Measurements from ENCODE around the gene TLCD3A.
"Not testable (repeated sequence)": the region's sequence is repeated elsewhere in the genome, so short reads cannot be mapped to it uniquely, and the experiment has no call there.

Gene TLCD3A

DNA sequence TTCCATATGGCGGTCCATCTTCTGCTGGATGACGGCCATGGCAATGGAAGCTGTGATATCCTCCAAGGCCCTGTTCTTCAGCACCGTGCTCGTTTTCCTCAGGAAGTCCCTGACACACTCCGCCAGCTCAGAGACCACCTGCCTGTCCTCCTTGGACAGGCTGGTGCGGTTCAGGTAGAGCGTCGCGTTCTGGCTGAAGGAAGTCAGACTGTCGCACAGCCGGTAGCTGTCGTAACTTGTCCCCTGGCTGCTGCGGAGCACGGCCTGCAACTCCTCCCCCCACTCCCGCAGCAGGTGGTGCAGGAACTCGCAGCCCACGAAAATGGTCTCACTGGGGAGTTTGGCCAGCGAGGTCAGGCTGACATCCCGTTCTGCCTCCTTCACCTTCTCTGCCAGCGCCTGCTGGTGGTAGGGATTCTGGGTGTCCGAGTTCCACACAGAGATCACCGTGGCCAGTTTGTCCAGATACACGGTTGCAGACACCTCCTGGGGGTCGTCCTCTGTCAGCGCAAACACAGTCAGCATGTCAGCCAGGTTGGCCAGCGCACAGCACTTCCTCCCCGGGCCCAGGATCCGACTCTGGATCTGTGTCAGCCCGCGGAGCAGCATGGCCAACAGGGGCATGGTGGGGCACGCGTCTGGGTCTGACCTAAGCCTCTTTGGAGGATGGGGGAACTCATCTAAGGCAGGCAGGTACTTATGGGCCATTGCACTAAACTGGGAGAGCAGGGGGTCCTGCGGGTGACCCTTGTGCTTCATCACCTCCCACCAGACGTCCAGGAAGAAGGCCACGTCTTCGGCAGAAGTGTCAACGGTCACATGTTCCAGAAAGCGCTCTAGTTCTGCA is 14.6 kb downstream of the TLCD3A start:
- DNase-seq (ENCODE audit: extremely low read depth in 1 of 2, low read depth in 1 of 2) = no peak

DNA sequence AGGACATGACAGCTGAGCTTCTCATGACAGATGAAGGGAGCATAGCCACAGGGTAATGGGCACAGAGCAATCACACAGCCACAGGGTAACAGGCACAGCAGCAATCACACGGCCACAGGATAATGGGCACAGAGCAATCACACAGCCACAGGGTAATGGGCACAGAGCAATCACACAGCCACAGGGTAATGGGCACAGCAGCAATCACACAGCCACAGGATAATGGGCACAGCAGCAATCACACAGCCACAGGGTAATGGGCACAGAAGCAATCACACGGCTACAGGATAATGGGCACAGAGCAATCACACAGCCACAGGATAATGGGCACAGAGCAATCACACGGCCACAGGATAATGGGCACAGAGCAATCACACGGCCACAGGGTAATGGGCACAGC is 16.2 kb downstream of the TLCD3A start:
- DNase-seq (ENCODE audit: extremely low read depth in 1 of 2, low read depth in 1 of 2) = not testable (repeated sequence)

DNA sequence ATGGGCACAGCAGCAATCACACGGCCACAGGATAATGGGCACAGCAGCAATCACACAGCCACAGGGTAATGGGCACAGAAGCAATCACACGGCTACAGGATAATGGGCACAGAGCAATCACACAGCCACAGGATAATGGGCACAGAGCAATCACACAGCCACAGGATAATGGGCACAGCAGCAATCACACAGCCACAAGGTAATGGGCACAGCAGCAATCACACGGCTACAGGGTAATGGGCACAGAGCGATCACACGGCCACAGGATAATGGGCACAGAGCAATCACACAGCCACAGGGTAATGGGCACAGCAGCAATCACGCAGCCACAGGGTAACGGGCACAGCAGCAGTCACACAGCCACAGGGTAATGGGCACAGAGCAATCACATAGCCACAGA is 17.0 kb downstream of the TLCD3A start:
- not testable (repeated sequence) for DNase-seq (ENCODE audit: extremely low read depth in 1 of 2, low read depth in 1 of 2)

DNA sequence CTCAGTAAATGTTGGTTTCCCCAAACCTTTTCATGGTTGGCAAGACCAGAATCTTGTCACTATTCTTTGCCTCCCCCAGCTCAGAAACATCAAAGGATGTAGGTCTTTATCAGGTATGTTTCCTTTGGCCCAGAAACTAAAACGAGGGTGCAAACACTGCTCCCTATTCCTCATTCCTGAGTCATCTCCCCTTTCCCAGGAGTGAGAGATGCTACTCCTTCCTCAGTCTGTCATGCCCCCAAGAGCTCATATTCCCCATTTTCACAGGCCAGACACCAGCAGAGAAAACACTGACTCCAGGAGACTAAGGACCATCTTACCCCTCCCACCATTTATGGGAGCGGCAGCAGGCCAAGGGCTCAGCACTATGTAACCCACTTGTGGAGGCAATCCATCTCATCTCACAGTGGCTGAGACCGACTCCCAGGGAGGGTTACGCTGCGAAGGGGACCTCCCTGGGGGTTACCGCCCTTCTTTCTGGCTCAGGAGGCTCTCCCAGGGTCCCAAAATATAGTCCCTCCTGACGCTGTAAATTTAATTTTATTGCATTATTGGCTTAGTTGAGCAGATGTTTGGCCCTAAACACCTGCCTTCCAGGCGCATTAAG is 18.1 kb downstream of the TLCD3A start:
- no peak for DNase-seq (ENCODE audit: extremely low read depth in 1 of 2, low read depth in 1 of 2)

DNA sequence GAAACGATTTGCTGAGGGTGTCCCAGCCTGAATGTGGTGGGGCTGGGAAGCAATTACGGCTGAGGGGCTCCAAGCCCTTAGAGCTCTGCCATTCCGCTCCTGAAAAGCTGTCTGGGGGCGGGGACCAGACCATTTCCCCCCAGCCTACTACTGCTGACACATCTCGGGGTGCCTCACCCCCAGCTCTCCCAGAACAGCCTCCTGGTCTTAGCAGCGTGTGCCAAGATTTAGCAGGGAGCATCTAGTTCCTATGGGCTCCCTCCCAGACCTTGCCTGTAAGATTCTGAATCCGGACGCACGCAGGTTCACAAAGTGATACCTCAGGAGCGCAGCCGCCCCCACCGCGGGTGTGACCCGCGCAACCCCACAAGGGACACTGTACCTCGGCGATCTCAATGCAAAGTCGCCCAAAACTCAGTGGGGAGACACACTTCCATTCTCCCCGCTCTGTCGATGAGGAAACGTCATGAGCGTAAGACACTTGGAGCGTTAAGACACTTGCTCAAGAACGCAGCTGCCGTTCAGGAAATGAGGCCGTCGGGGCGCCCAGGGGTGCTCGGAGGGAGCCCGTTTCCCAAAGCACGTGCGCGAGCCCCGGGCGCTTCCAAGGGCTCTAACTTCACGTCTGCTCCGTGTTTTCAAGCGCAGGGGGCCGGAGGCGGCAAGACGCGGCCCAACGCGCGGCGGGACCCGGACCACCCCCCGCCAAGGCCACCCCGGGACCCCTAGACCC is 19.0 kb downstream of the TLCD3A start:
- DNase-seq (ENCODE audit: extremely low read depth in 1 of 2, low read depth in 1 of 2) = peak in 1 of 2 donors; percentile 23

DNA sequence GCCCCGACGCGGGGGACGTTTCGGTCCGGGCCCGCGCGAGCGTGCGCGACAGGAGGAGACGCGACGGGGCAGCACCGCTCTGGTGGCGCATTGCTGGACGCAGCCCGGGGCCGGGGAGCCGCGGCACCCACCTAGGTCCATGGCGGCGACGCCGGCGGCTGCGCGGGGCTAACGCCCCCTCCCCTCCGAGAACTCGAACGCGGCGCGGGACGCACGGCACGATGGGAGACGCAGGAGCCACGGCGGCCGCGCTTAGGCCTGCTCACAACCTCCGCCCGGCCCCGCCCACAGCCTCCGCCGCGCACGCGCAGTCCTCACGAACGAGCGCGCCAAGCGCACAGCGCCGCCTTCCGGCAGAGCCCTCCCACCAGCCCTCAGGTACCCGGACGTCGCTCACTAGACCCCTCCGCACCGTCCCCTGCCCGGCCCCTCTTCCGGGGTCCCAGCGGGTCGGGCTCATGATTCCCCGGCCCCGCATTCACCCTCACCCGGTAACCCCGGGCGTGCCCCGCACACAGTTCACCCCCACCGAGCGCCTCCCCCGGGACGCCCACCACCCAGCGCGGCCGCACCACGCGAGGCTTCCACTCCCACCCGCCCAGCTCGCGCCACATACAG is 19.7 kb downstream of the TLCD3A start, which contains the start of gene GEMIN4:
TSS of gene GEMIN4 (minus strand) at position 263 of the 618 bp plus-strand sequence. CDS start at position 141, 122 bp downstream.
- DNase-seq (ENCODE audit: extremely low read depth in 1 of 2, low read depth in 1 of 2) = peak; percentile 89 to 96

DNA sequence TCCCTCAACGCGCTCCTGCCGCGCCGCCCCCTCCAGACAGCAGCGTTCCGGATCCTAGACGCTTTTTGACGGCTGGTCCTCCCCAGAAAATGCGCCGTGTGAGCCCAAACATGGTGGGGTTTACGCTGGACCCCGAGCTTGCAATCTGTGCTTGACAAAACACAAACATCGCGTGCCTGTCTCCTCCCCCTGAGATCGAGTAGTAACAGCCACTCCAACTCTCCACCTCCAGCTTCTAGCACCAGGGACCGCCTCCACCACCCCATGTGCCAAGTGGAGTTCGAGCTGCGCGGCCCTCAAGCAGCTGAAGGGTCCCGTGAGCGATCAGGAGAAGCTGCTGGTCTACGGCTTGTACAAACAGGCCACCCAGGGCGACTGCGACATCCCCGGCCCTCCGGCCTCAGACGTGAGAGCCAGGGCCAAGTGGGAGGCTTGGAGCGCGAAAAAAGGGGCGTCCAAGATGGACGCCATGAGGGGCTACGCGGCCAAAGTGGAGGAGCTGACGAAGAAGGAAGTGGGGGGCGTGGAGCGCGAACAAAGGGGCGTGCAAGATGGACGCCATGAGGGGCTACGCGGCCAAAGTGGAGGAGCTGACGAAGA is 20.3 kb downstream of the TLCD3A start:
- DNase-seq (ENCODE audit: extremely low read depth in 1 of 2, low read depth in 1 of 2) = no peak

DNA sequence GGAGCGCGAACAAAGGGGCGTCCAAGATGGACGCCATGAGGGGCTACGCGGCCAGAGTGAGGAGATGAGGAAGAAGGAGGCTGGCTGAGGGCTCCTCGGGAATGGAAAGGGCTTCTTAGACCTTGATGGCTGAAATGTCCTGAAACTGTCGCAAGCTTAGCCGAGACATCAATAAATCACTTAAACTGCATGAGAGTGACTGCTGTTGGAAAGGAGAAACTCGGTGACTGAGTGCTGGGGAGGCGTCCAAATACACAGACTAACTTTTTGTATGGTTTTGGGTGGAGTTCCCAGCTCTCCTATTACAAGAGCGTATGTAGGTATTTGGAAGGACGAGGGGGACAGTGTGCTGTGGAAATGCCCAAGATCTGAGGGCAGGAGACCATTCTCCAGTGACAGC is 21.0 kb downstream of the TLCD3A start:
- DNase-seq (ENCODE audit: extremely low read depth in 1 of 2, low read depth in 1 of 2) = no peak

DNA sequence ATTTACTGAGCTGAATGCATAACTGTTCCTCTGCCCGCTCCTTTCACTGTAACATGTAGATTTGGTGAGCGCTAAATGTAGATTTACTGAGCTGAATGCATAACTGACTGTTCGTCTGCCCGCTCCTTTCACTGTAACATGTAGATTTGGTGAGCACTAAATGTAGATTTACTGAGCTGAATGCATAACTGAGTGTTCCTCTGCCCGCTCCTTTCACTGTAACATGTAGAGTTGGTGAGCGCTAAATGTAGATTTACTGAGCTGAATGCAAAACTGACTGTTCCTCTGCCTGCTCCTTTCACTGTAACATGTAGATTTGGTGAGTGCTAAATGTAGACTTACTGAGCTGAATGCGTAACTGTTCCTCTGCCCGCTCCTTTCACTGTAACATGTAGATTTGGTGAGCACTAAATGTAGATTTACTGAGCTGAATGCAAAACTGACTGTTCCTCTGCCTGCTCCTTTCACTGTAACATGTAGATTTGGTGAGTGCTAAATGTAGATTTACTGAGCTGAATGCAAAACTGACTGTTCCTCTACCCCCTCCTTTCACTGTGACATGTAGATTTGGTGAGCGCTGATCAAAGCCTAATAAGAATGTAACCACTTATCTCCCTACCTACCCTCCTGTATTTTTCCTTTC is 23.0 kb downstream of the TLCD3A start:
- not testable (repeated sequence) for DNase-seq (ENCODE audit: extremely low read depth in 1 of 2, low read depth in 1 of 2)

DNA sequence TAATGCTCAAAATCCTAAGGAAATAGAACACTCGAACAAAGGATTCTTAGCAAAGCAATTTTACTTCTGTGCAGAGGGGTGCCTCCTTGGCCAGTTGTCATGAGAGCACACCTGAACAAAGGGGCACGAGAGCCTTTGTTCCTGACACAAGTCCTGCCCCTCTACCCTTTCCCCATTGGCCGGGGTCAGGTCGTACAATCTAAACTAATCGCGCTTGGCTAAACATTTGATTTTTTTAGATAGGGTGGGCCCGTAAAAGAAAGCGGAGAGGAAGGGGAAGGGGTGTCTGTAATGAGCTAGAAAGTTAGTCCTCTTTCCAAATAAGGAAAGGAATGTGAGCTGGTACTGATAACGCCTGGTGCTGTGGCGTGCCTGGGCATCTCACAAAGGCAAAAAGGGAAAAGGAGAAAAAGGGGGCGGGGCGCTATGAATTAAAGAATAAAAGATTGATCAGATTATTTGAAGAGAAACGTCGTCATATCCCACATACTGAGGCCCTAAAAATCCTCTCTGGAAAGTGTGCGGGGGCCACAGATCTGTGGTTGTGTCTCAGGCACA is 23.7 kb downstream of the TLCD3A start:
- DNase-seq (ENCODE audit: extremely low read depth in 1 of 2, low read depth in 1 of 2) = not testable (repeated sequence)

DNA sequence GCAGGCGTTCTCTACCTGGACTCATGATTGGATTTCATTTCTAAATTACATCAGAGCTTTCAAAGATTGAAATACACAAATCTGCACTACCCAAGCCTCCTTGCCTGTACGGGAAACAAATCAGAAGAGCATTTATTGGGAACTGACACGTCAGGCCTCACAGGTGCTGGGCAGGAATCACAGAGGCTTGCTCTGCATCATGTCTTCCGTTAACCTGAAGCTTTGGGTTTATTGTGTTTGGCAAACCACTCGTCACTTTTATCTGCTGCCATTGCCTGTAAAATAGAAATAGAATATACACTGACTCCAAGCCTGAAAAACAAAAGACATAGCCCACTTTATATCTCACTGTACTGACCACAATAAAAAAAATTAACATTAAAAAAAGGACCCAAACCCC is 27.6 kb downstream of the TLCD3A start:
- no peak for DNase-seq (ENCODE audit: extremely low read depth in 1 of 2, low read depth in 1 of 2)

DNA sequence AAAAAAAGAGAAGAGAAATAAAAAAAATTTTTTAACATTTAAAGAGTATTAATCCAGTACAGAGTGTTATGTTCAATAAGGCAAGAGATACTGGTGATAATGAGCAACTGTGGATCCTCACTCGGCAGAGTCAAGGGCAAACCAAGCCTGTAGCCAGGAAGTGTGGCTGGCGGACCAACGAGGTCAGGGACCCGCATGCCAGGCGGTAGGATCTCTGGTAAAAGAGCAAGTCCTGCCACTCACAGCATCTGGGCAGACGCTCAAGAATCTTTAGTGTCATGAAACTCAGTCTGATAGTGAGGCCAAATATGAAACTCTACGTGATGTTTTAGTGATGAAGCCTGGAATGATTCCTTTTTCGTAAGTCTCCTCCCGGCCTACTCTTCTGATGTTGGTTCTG is 28.0 kb downstream of the TLCD3A start:
- no peak for DNase-seq (ENCODE audit: extremely low read depth in 1 of 2, low read depth in 1 of 2)

DNA sequence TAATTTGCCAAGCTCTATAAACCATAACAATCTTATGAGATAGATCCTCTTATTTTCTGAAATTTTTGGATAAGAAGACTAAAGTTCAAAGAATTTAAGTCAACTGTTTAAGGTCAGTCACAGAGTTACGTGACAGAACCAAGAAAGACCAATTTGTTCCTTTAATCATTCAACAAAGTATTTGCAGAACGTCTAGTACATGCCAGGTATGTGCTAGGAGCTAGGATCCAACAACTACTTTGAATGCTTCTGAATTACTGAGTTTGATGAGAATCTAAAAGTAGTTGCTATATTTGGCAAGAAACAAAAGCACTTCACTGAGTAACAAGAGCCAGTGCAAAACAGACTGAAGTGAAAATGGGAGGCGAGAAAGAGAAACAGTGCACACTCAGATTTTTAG is 34.7 kb downstream of the TLCD3A start:
- no peak for DNase-seq (ENCODE audit: extremely low read depth in 1 of 2, low read depth in 1 of 2)

DNA sequence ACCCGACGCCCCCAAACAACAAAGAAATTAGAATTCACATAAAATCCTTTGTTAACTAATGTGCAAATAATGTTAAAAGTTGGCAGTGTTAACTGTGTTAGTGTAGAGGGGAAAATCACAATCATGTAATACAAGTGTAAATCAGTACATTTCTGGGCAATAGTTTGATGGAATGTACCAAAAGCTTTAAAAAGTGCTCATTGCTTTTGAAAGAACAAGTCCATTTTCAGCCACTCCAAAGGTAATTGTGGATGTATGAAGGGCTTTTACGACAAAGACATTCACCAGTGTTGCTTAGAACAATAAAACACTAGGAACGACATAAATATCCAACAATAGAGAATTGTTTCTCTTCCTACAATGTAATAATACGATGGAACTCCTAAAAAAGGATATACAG is 40.6 kb downstream of the TLCD3A start:
- DNase-seq (ENCODE audit: extremely low read depth in 1 of 2, low read depth in 1 of 2) = no peak

DNA sequence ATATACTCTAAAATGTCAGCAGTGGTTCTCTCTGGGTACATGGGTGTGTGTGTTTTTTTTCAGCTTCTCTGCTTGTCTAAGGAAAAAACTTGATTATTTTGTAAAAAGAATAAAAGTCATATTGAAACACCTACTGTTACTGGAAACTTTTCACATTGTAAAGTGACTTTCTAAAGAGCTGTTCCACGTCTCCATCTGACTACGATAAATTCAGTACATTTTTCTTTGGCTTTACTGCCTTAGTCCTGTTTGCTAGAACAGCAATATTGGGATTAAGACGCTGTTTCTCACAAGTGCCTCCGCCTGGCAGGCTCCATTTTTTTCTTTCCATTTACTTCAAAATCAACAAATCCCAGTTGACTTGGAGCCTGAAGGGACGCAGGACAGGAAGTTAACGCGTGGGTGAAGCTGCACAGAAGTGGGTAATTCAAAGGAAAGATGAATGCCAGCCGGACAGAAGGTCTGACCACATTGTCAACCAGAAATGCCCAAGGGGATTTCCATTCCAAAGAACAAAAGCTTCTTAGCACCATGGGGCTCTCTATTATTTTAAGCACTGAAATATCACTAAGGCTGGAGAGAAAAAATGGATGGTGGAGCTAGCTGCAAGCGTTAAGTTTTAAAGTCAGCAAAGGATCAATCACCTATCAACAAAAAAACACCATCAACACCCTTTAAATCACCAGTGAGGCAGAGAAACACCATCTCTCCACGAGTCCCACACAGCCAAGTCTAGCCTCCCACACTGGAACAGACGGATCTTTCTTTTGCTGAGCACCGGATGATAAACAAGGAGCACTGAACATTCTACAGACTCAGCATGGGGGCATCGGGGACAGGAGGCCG is 41.3 kb downstream of the TLCD3A start:
- no peak for DNase-seq (ENCODE audit: extremely low read depth in 1 of 2, low read depth in 1 of 2)

DNA sequence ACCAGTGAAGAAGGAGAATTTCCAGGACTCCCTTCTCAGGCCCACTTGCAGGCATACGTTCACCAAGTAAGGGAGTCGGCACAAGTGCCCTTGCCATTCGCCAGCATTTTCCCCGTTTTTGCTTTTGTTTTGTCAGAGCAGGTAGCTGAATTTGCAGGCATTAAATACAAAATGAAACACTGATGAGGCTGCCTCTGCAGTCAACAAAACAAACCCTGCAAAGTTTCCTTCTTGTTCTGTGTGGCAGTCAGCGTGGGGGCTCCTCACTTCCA is 41.9 kb downstream of the TLCD3A start:
- no peak for DNase-seq (ENCODE audit: extremely low read depth in 1 of 2, low read depth in 1 of 2)

DNA sequence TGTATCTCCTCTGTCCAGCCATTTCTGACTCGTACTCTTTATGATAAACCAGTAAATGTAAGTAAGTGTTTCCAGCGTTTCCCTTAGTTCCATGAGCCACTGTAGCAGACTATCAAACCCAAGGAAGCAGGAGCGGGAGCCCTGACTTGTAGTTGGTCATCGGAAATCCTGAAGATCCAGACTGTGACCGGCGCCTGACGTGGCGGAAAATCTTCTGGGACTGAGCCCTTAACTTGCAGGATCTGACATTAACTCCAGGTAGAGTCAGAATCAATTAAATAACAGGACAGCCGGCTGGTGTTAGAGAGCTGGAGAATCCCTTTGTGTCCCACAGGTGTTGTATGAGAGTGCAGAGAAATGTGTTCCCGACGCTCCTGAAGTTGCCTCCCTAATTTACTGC is 45.7 kb downstream of the TLCD3A start:
- no peak for DNase-seq (ENCODE audit: extremely low read depth in 1 of 2, low read depth in 1 of 2)

DNA sequence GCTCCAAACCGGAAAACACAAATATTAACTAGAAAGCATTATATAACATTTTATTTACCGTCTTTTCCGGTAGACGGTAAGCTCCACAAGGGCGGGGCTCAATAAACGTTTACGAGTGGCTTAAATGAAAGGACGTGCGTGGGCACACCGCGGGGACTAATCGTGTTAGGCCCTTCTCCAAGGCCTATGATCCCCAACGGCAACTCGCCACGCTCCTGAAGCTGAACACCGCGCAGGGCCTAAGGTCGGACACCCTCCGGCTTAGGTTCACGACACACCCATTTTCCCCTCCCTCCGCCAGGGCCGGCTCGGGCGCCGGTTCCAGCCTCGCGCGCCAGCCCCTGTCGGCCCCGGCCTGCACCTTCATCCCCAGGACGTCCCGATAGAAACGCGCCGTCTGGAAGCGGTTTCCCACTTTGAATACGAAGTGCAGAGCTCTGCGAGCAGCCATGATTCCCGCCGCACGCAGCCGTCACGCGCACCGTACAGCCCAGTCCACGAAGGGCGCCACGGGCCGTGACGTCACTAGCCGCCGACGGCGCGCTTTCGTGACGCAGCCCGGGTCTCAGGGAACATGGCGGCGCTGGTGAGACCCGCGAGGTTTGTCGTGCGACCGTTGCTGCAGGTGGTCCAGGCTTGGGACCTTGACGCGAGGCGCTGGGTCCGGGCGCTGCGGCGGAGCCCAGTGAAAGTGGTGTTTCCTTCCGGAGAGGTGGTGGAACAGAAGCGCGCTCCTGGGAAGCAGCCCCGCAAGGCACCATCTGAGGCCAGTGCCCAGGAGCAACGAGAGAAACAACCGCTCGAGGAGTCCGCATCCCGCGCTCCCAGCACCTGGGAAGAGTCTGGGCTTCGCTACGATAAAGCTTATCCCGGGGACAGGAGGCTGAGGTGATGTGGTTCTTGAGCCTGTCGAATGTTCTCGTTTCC is 49.7 kb downstream of the TLCD3A start, which contains the start of the genes GLOD4 and MRM3:
TSS of gene GLOD4 (minus strand) at position 476 of the 927 bp plus-strand sequence. CDS start at position 451, 25 bp downstream.
TSS of gene MRM3 (plus strand) at position 549 of the 927 bp plus-strand sequence. CDS start at position 575, 26 bp downstream.
- DNase-seq (ENCODE audit: extremely low read depth in 1 of 2, low read depth in 1 of 2) = peak; percentile 83 to 89
